ENCODE data around the gene MBD3L4. TPM values are rescaled to one million over a fixed set of nuclear protein-coding genes. Genes with fewer than 3 reads are reported as not detected.
"Not testable (repeated sequence)": the region's sequence is repeated elsewhere in the genome, so short reads cannot be mapped to it uniquely, and the experiment has no call there.

MBD3L4 gene
- total and polyA plus RNA-seq, 10 of the 15 experiments (the other 5 are each of a cell fraction or from before 2014, with no cell fraction given) = not detected

- H2AFZ ChIP-seq (ENCODE audit: control insufficient read depth, low read depth, low read length); POLR2A ChIA-PET; H3K4me1 ChIP-seq (ENCODE audit: control insufficient read depth, insufficient read depth, low read length); H3K36me3 ChIP-seq (ENCODE audit: control insufficient read depth in 2 of 2, insufficient read depth in 2 of 2, low read length in 1 of 2); SMC1A ChIA-PET (ENCODE audit: uncharacterized antibody, unreplicated experiment); RAD21 ChIA-PET (ENCODE audit: unreplicated experiment); H3K27ac ChIP-seq (ENCODE audit: control insufficient read depth, insufficient read depth); FAIRE-seq; H3K79me2 ChIP-seq (ENCODE audit: control insufficient read depth, insufficient read depth, low read length); H3K4me3 ChIP-seq; in situ Hi-C loops (cut with MboI); H4K20me1 ChIP-seq (ENCODE audit: control insufficient read depth, insufficient read depth); intact Hi-C loops (cut with micrococcal nuclease; ENCODE audit: unreplicated experiment); ATAC-seq; CTCF ChIA-PET; BruUV-seq (replicated peaks); H3K27me3 ChIP-seq (replicated peaks in 1 of 2; ENCODE audit: control insufficient read depth in 2 of 2, insufficient read depth in 2 of 2, low read length in 1 of 2); DNase-seq (ENCODE audit: low read depth, low spot score); H3K9ac ChIP-seq (ENCODE audit: control insufficient read depth, insufficient read depth, low read length); H3K4me2 ChIP-seq (ENCODE audit: control insufficient read depth, insufficient read depth); H3K9me3 ChIP-seq (replicated peaks; ENCODE audit: control insufficient read depth, insufficient read depth, low read length): not testable (repeated sequence)
- WGBS (ENCODE audit: insufficient coverage, insufficient replicate concordance, low lambda C conversion rate, missing lambda C conversion rate) = 67% methylated on average over 2 of the region's 5 CpGs
These were observed 11.4 kb upstream of the MBD3L4 start for GRCh38 chr19:7051421-7051820.

GRCh38 chr19:7049021-7049420, 9.0 kb upstream of the MBD3L4 start, which contains the start of gene MBD3L2:
Gene MBD3L2 (plus strand): TSS chr19:7049321. CDS start chr19:7049374, 53 bp downstream.
- H3K4me2 ChIP-seq (ENCODE audit: control insufficient read depth, insufficient read depth); H3K4me1 ChIP-seq (ENCODE audit: control insufficient read depth, insufficient read depth, low read length); POLR2A ChIA-PET; H2AFZ ChIP-seq (ENCODE audit: control insufficient read depth, low read depth, low read length); H3K79me2 ChIP-seq (ENCODE audit: control insufficient read depth, insufficient read depth, low read length); in situ Hi-C loops (cut with MboI); H3K9ac ChIP-seq (ENCODE audit: control insufficient read depth, insufficient read depth, low read length); H4K20me1 ChIP-seq (ENCODE audit: control insufficient read depth, insufficient read depth); RAD21 ChIA-PET (ENCODE audit: unreplicated experiment); SMC1A ChIA-PET (ENCODE audit: uncharacterized antibody, unreplicated experiment); intact Hi-C loops (cut with micrococcal nuclease; ENCODE audit: unreplicated experiment); H3K9me3 ChIP-seq (replicated peaks; ENCODE audit: control insufficient read depth, insufficient read depth, low read length); BruUV-seq (replicated peaks); DNase-seq (ENCODE audit: low read depth, low spot score); FAIRE-seq; H3K36me3 ChIP-seq (ENCODE audit: control insufficient read depth in 2 of 2, insufficient read depth in 2 of 2, low read length in 1 of 2); H3K4me3 ChIP-seq; ATAC-seq; CTCF ChIA-PET; H3K27me3 ChIP-seq (replicated peaks in 1 of 2; ENCODE audit: control insufficient read depth in 2 of 2, insufficient read depth in 2 of 2, low read length in 1 of 2); H3K27ac ChIP-seq (ENCODE audit: control insufficient read depth, insufficient read depth): not testable (repeated sequence)
- no CpG with 5 or more reads among the region's 7 CpGs for WGBS (ENCODE audit: insufficient coverage, insufficient replicate concordance, low lambda C conversion rate, missing lambda C conversion rate)

- DNase-seq (ENCODE audit: low read depth, low spot score); H4K20me1 ChIP-seq (ENCODE audit: control insufficient read depth, insufficient read depth); H3K27ac ChIP-seq (ENCODE audit: control insufficient read depth, insufficient read depth); SMC1A ChIA-PET (ENCODE audit: uncharacterized antibody, unreplicated experiment); H3K9me3 ChIP-seq (replicated peaks; ENCODE audit: control insufficient read depth, insufficient read depth, low read length); H3K9ac ChIP-seq (ENCODE audit: control insufficient read depth, insufficient read depth, low read length); H3K27me3 ChIP-seq (replicated peaks in 1 of 2; ENCODE audit: control insufficient read depth in 2 of 2, insufficient read depth in 2 of 2, low read length in 1 of 2); H2AFZ ChIP-seq (ENCODE audit: control insufficient read depth, low read depth, low read length); BruUV-seq (replicated peaks); in situ Hi-C loops (cut with MboI); H3K4me3 ChIP-seq; intact Hi-C loops (cut with micrococcal nuclease; ENCODE audit: unreplicated experiment); H3K79me2 ChIP-seq (ENCODE audit: control insufficient read depth, insufficient read depth, low read length); FAIRE-seq; RAD21 ChIA-PET (ENCODE audit: unreplicated experiment); ATAC-seq; H3K36me3 ChIP-seq (ENCODE audit: control insufficient read depth in 2 of 2, insufficient read depth in 2 of 2, low read length in 1 of 2); CTCF ChIA-PET; POLR2A ChIA-PET; H3K4me2 ChIP-seq (ENCODE audit: control insufficient read depth, insufficient read depth); H3K4me1 ChIP-seq (ENCODE audit: control insufficient read depth, insufficient read depth, low read length): not testable (repeated sequence)
- no CpG with 5 or more reads among the region's 2 CpGs for WGBS (ENCODE audit: insufficient coverage, insufficient replicate concordance, low lambda C conversion rate, missing lambda C conversion rate)
These were observed 1.6 kb upstream of the MBD3L4 start for GRCh38 chr19:7041563-7041962.

GRCh38 chr19:7030278-7030677, 9.7 kb downstream of the MBD3L4 start, which contains the start of gene MBD3L5:
Gene MBD3L5 (plus strand): TSS chr19:7030578. CDS start chr19:7030612, 34 bp downstream.
- H4K20me1 ChIP-seq (ENCODE audit: control insufficient read depth, insufficient read depth); H3K36me3 ChIP-seq (ENCODE audit: control insufficient read depth in 2 of 2, insufficient read depth in 2 of 2, low read length in 1 of 2); FAIRE-seq; in situ Hi-C loops (cut with MboI); H3K4me1 ChIP-seq (ENCODE audit: control insufficient read depth, insufficient read depth, low read length); DNase-seq (ENCODE audit: low read depth, low spot score); H3K9ac ChIP-seq (ENCODE audit: control insufficient read depth, insufficient read depth, low read length); H3K9me3 ChIP-seq (replicated peaks; ENCODE audit: control insufficient read depth, insufficient read depth, low read length); H3K27ac ChIP-seq (ENCODE audit: control insufficient read depth, insufficient read depth); POLR2A ChIA-PET; SMC1A ChIA-PET (ENCODE audit: uncharacterized antibody, unreplicated experiment); H3K4me2 ChIP-seq (ENCODE audit: control insufficient read depth, insufficient read depth); H3K4me3 ChIP-seq; BruUV-seq (replicated peaks); ATAC-seq; H3K79me2 ChIP-seq (ENCODE audit: control insufficient read depth, insufficient read depth, low read length); H2AFZ ChIP-seq (ENCODE audit: control insufficient read depth, low read depth, low read length); CTCF ChIA-PET; RAD21 ChIA-PET (ENCODE audit: unreplicated experiment); intact Hi-C loops (cut with micrococcal nuclease; ENCODE audit: unreplicated experiment); H3K27me3 ChIP-seq (replicated peaks in 1 of 2; ENCODE audit: control insufficient read depth in 2 of 2, insufficient read depth in 2 of 2, low read length in 1 of 2): not testable (repeated sequence)
- WGBS (ENCODE audit: insufficient coverage, insufficient replicate concordance, low lambda C conversion rate, missing lambda C conversion rate) = no CpG with 5 or more reads among the region's 9 CpGs

Measured in GM12878 (cell line).